Measurements from ENCODE around the gene ARHGAP36. TPM values are rescaled to one million over a fixed set of nuclear protein-coding genes. Genes with fewer than 3 reads are reported as not detected.

Gene ARHGAP36
- total RNA-seq, 1 experiment from 2014 or later = 0.37 TPM

- no peak overlapping the region for H3T11ph ChIP-seq (ENCODE audit: low read length)
- H3K9me3 ChIP-seq (ENCODE audit: control insufficient read depth, low read depth, low read length) = no peaks in the 10 kb centered on the region
- peak overlapping the region; percentile 75 for H3K4me2 ChIP-seq (ENCODE audit: insufficient read depth, insufficient read length, low read length)
- H2AFZ ChIP-seq (ENCODE audit: low read length) = no peak overlapping the region
- no peak overlapping the region for H4K91ac ChIP-seq (ENCODE audit: insufficient read length, low read depth, low read length)
- H3K27ac Mint-ChIP-seq = no peak overlapping the region
- peaks cover 3% of the 10 kb centered on the region for H3K27me3 Mint-ChIP-seq (ENCODE audit: low read depth)
- H3K79me1 ChIP-seq (ENCODE audit: insufficient read depth, low read depth, low read length, poor library complexity, severe bottlenecking) = no peaks in the 10 kb centered on the region
- no peak overlapping the region for H2BK20ac ChIP-seq (ENCODE audit: low read depth, low read length, poor library complexity, severe bottlenecking)
- H2BK120ac ChIP-seq (ENCODE audit: low read depth, low read length, poor library complexity, severe bottlenecking) = no peak overlapping the region
- no peak overlapping the region for H2BK15ac ChIP-seq (ENCODE audit: low read depth, low read length)
- H3K56ac ChIP-seq (ENCODE audit: insufficient read length, low read depth, low read length) = no peak overlapping the region
- H2BK12ac ChIP-seq (ENCODE audit: insufficient read length, low read depth, low read length) = no peak overlapping the region
- peak; percentile 41 for DNase-seq
- no peaks in the 10 kb centered on the region for H4K20me1 ChIP-seq (ENCODE audit: control insufficient read depth, insufficient read depth, insufficient read length)
- no peak for TF ChIP-seq CTCF (conservative IDR thresholded peaks at IDR 0.05)
- H2BK5ac ChIP-seq (ENCODE audit: insufficient read length, low read length) = no peak overlapping the region
- no peak overlapping the region for H3K4ac ChIP-seq (ENCODE audit: low read depth, low read length)
- H3K27me3 ChIP-seq (ENCODE audit: insufficient read depth, low read length) = peaks cover 55% of the 10 kb centered on the region
- H3K27ac ChIP-seq (ENCODE audit: insufficient read length, low read depth, low read length) = no peak overlapping the region
- WGBS (ENCODE audit: extremely low coverage, insufficient read length, low lambda C conversion rate) = no CpG with 5 or more reads among the region's 39 CpGs
- H3K23me2 ChIP-seq (ENCODE audit: insufficient read length, low read depth, low read length, poor library complexity, severe bottlenecking) = peaks cover 7% of the 10 kb centered on the region
- H3K4me1 ChIP-seq (ENCODE audit: insufficient read depth, low read length) = no peaks in the 10 kb centered on the region
- H3K9me3 Mint-ChIP-seq = no peaks in the 10 kb centered on the region
- no peak overlapping the region for H4K5ac ChIP-seq (ENCODE audit: insufficient read length, low read depth, low read length)
- H3K79me2 ChIP-seq (ENCODE audit: insufficient read depth, low read length) = no peaks in the 10 kb centered on the region
- H3K4me1 Mint-ChIP-seq = peaks cover 10 to 22% of the 10 kb centered on the region in 2 experiments
- H3K4me3 Mint-ChIP-seq = peak overlapping the region; percentile 57 to 82
- H4K8ac ChIP-seq (replicated peaks; ENCODE audit: insufficient read length, low read depth, low read length) = no peak overlapping the region
- H3K18ac ChIP-seq (ENCODE audit: insufficient read length, low read depth, low read length) = no peak overlapping the region
- H3K23ac ChIP-seq (ENCODE audit: insufficient read length, low read depth, low read length) = no peak overlapping the region
- H2AK5ac ChIP-seq (ENCODE audit: insufficient read length, low read length) = no peak overlapping the region
- no peak overlapping the region for H3K9ac ChIP-seq (ENCODE audit: extremely low read depth, insufficient read length, low read length)
- peak overlapping the region; percentile 13; the same call in 1 of the 2 replicates for H3K14ac ChIP-seq (ENCODE audit: insufficient read depth, low read length)
- H3K36me3 Mint-ChIP-seq (ENCODE audit: insufficient read depth in 1 of 3, low read depth in 3 of 3) = no peaks in the 10 kb centered on the region
Observed at GRCh38 chrX:131072871-131073571, 14.9 kb downstream of the ARHGAP36 start.
